ENCODE measurements around the gene PRLR.

Gene PRLR

GRCh38 chr5:35133186-35133585 is 97.1 kb downstream of the PRLR start:
- no peak for TF ChIP-seq FOXM1 (IDR thresholded peaks at IDR 0.05; ENCODE audit: borderline replicate concordance, low read depth)
- TF ChIP-seq RAD21 (IDR thresholded peaks at IDR 0.05; ENCODE audit: low read depth) = no peak
- TF ChIP-seq REST (IDR thresholded peaks at IDR 0.05; ENCODE audit: low read depth) = no peak
- no peak for TF ChIP-seq MAX (IDR thresholded peaks at IDR 0.05)
- TF ChIP-seq YY1 (IDR thresholded peaks at IDR 0.05; ENCODE audit: low read depth) = no peak

GRCh38 chr5:35131723-35132122 is 98.6 kb downstream of the PRLR start:
- TF ChIP-seq CREB1 (IDR thresholded peaks at IDR 0.05; ENCODE audit: low read depth) (no peak), ZBTB7A (IDR thresholded peaks at IDR 0.05; ENCODE audit: low read depth) (no peak), REST (IDR thresholded peaks at IDR 0.05; ENCODE audit: low read depth) (no peak), MAX (IDR thresholded peaks at IDR 0.05) (no peak), TCF12 (IDR thresholded peaks at IDR 0.05; ENCODE audit: low read depth) (no peak), TEAD4 (IDR thresholded peaks at IDR 0.05) (no peak), FOXM1 (IDR thresholded peaks at IDR 0.05; ENCODE audit: borderline replicate concordance, low read depth) (no peak), TAF1 (IDR thresholded peaks at IDR 0.05; ENCODE audit: low read depth) (no peak), EGR1 (IDR thresholded peaks at IDR 0.05) (no peak)

GRCh38 chr5:35129921-35130485 is 100.3 kb downstream of the PRLR start:
- TF ChIP-seq CEBPB (IDR thresholded peaks at IDR 0.05) (no peak), NFIC (IDR thresholded peaks at IDR 0.05) (no peak), RAD21 (IDR thresholded peaks at IDR 0.05; ENCODE audit: low read depth) (no peak), CREB1 (IDR thresholded peaks at IDR 0.05; ENCODE audit: low read depth) (no peak), USF1 (IDR thresholded peaks at IDR 0.05) (no peak), EGR1 (IDR thresholded peaks at IDR 0.05) (no peak), ZBTB7A (IDR thresholded peaks at IDR 0.05; ENCODE audit: low read depth) (no peak), EP300 (IDR thresholded peaks at IDR 0.05; ENCODE audit: borderline replicate concordance) (no peak), TCF12 (IDR thresholded peaks at IDR 0.05; ENCODE audit: low read depth) (no peak), REST (IDR thresholded peaks at IDR 0.05; ENCODE audit: low read depth) (no peak), TEAD4 (IDR thresholded peaks at IDR 0.05) (no peak), MAX (IDR thresholded peaks at IDR 0.05) (no peak), YY1 (IDR thresholded peaks at IDR 0.05; ENCODE audit: low read depth) (no peak), TAF1 (IDR thresholded peaks at IDR 0.05; ENCODE audit: low read depth) (no peak), FOXM1 (IDR thresholded peaks at IDR 0.05; ENCODE audit: borderline replicate concordance, low read depth) (no peak)

- TF ChIP-seq CEBPB (IDR thresholded peaks at IDR 0.05) = no peak
Measured at GRCh38 chr5:35129276-35129675, 101.0 kb downstream of the PRLR start.

GRCh38 chr5:35127006-35127405 is 103.3 kb downstream of the PRLR start:
- TF ChIP-seq REST (IDR thresholded peaks at IDR 0.05; ENCODE audit: low read depth) (no peak), RAD21 (IDR thresholded peaks at IDR 0.05; ENCODE audit: low read depth) (no peak), EGR1 (IDR thresholded peaks at IDR 0.05) (no peak), FOXM1 (IDR thresholded peaks at IDR 0.05; ENCODE audit: borderline replicate concordance, low read depth) (no peak), EP300 (IDR thresholded peaks at IDR 0.05; ENCODE audit: borderline replicate concordance) (no peak), CREB1 (IDR thresholded peaks at IDR 0.05; ENCODE audit: low read depth) (no peak), MAX (IDR thresholded peaks at IDR 0.05) (no peak)

Measured in Ishikawa (cell line).